VCaP (cell line): ENCODE measurements around the gene NALCN.

Source experiments
- H3K27ac ChIP-seq: fragments of 450-650 bp; 2 replicates; pipeline ENCODE4 v1.5.1; 2017
- CTCF ChIP-seq: fragments of 450-650 bp; conservative IDR thresholded peaks from 2 replicates; pipeline ENCODE4 v1.5.1; 2017; ENCODE audit warnings: mild to moderate bottlenecking, moderate library complexity

NALCN gene

GRCh38 chr13:101262306-101262705, 154.0 kb downstream of the NALCN start:
- TF ChIP-seq CTCF = no peak

GRCh38 chr13:101258509-101258908, 157.8 kb downstream of the NALCN start:
- H3K27ac ChIP-seq = no peak overlapping the region
- no peak for TF ChIP-seq CTCF

More at GRCh38 chr13:101262306-101262705, 154.0 kb downstream of the NALCN start:
- H3K27ac ChIP-seq = no peak overlapping the region

GRCh38 chr13:101258071-101258470, 158.2 kb downstream of the NALCN start:
- TF ChIP-seq CTCF = no peak
- no peak overlapping the region for H3K27ac ChIP-seq

- TF ChIP-seq CTCF = no peak
- H3K27ac ChIP-seq = no peak overlapping the region
Observed at GRCh38 chr13:101248739-101249514, 167.4 kb downstream of the NALCN start.

- no peak overlapping the region for H3K27ac ChIP-seq
- TF ChIP-seq CTCF = no peak
Observed at GRCh38 chr13:101242720-101243119, 173.6 kb downstream of the NALCN start.

GRCh38 chr13:101238555-101238954, 177.8 kb downstream of the NALCN start:
- no peak for TF ChIP-seq CTCF
- no peak overlapping the region for H3K27ac ChIP-seq

- TF ChIP-seq CTCF = no peak
- no peak overlapping the region for H3K27ac ChIP-seq
Observed at GRCh38 chr13:101231751-101232428, 184.4 kb downstream of the NALCN start.
